Activated CD4-positive, alpha-beta T cell treated with anti-CD3 and anti-CD28 coated beads for 4 hours (primary cell): Measurements from ENCODE around the gene HNRNPAB.
"Not testable (repeated sequence)": the region's sequence is repeated elsewhere in the genome, so short reads cannot be mapped to it uniquely, and the experiment has no call there.

Experiments
- DNase-seq, 2 donors: peaks; one replicate each; pipeline ENCODE4 v3.0.0-alpha.2; 2020

Gene HNRNPAB

GRCh38 chr5:178247481-178248456 is 43.4 kb downstream of the HNRNPAB start:
- no peak for DNase-seq

- DNase-seq, result no peak
Measured at GRCh38 chr5:178248750-178249149, 44.4 kb downstream of the HNRNPAB start.

GRCh38 chr5:178249191-178249989 is 45.1 kb downstream of the HNRNPAB start:
- peak in 1 of 2 donors; percentile 28 for DNase-seq

- no peak for DNase-seq
Measured at GRCh38 chr5:178250263-178250662, 45.9 kb downstream of the HNRNPAB start.

GRCh38 chr5:178252258-178252657 is 47.9 kb downstream of the HNRNPAB start:
- DNase-seq, result no peak

- DNase-seq, result not testable (repeated sequence)
Measured at GRCh38 chr5:178253632-178254031, 49.3 kb downstream of the HNRNPAB start.

- DNase-seq, result no peak
Measured at GRCh38 chr5:178256746-178257145, 52.4 kb downstream of the HNRNPAB start.

- no peak for DNase-seq
Measured at GRCh38 chr5:178257650-178258049, 53.3 kb downstream of the HNRNPAB start.

- no peak for DNase-seq
Measured at GRCh38 chr5:178259623-178260536, 55.5 kb downstream of the HNRNPAB start.
